Activated T-helper 17 cell treated with anti-CD3 and anti-CD28 coated beads, Interleukin-2, amount 50 U/mL, for 72 hours (primary cell): ENCODE measurements around the gene OR6C68. TPM values are rescaled to one million over a fixed set of nuclear protein-coding genes. Genes with fewer than 3 reads are reported as not detected.
"Not testable (repeated sequence)": the region's sequence is repeated elsewhere in the genome, so short reads cannot be mapped to it uniquely, and the experiment has no call there.

ENCODE experiments used
- ATAC-seq: fragments of 150-1000 bp; cut with Tn5 transposase; replicated peaks from 2 replicates; pipeline ENCODE4 v1.10.0; 2021; ENCODE audit warnings: mild to moderate bottlenecking, moderate library complexity
- H3K27ac Mint-ChIP-seq: one replicate; pipeline ENCODE4 v1.8.0; 2022; ENCODE audit warnings: mixed read lengths
- H3K27me3 Mint-ChIP-seq: one replicate; pipeline ENCODE4 v1.8.0; 2022; ENCODE audit warnings: mixed read lengths
- H3K36me3 Mint-ChIP-seq: one replicate; pipeline ENCODE4 v1.8.0; 2022; ENCODE audit warnings: low read depth, mild to moderate bottlenecking, mixed read lengths
- H3K4me1 Mint-ChIP-seq: one replicate; pipeline ENCODE4 v1.8.0; 2022; ENCODE audit warnings: mixed read lengths
- H3K4me3 Mint-ChIP-seq: one replicate; pipeline ENCODE4 v1.8.0; 2022; ENCODE audit warnings: mild to moderate bottlenecking, mixed read lengths
- H3K9me3 Mint-ChIP-seq: one replicate; pipeline ENCODE4 v1.8.0; 2022; ENCODE audit warnings: mixed read lengths
- total RNA-seq, 2 donors: library from RNA; stranded (reverse); gene quantifications; one replicate each; pipeline ENCODE4 v1.2.3, GENCODE V29; 2022

Gene OR6C68
- total RNA-seq: not detected

GRCh38 chr12:55492078-55492477 lies at the start of gene OR6C68:
TSS of gene OR6C68 (plus strand) at chr12:55492378. CDS start at chr12:55492378, 0 bp downstream.
- Mint-ChIP-seq H3K27me3 (peaks cover 8% of the 10 kb centered on the region), H3K36me3 (no peaks in the 10 kb centered on the region), H3K4me3 (no peak within 1 kb of the TSS), H3K9me3 (no peaks in the 10 kb centered on the region), H3K4me1 (no peaks in the 10 kb centered on the region), H3K27ac (no peak within 1 kb of the TSS)
- ATAC-seq: no peak

GRCh38 chr12:55443776-55444175 lies 48.4 kb upstream of the OR6C68 start, which contains the start of gene OR6C2:
TSS of gene OR6C2 (plus strand) at chr12:55444076. CDS start at chr12:55452214, 8,138 bp downstream.
- H3K36me3 Mint-ChIP-seq: no peaks in the 10 kb centered on the region
- no peaks in the 10 kb centered on the region for H3K4me1 Mint-ChIP-seq
- H3K27me3 Mint-ChIP-seq: peaks cover 16% of the 10 kb centered on the region
- H3K9me3 Mint-ChIP-seq: peaks cover 11% of the 10 kb centered on the region
- ATAC-seq: no peak
- no peak within 1 kb of the TSS for H3K27ac Mint-ChIP-seq
- H3K4me3 Mint-ChIP-seq: no peak within 1 kb of the TSS

- no peak for ATAC-seq
- H3K9me3 Mint-ChIP-seq: peaks cover 5% of the 10 kb centered on the region
- no peaks in the 10 kb centered on the region for H3K36me3 Mint-ChIP-seq
- H3K4me3 Mint-ChIP-seq: no peak overlapping the region
- H3K27me3 Mint-ChIP-seq: peaks cover 12% of the 10 kb centered on the region
- H3K27ac Mint-ChIP-seq: no peak overlapping the region
- no peaks in the 10 kb centered on the region for H3K4me1 Mint-ChIP-seq
Observed at GRCh38 chr12:55445357-55445756, 46.8 kb upstream of the OR6C68 start.

GRCh38 chr12:55446326-55446725 lies 45.9 kb upstream of the OR6C68 start:
- Mint-ChIP-seq H3K4me3 (no peak overlapping the region), H3K9me3 (no peaks in the 10 kb centered on the region), H3K27ac (no peak overlapping the region), H3K27me3 (peaks cover 11% of the 10 kb centered on the region), H3K36me3 (no peaks in the 10 kb centered on the region), H3K4me1 (no peaks in the 10 kb centered on the region)
- ATAC-seq: no peak

GRCh38 chr12:55448825-55449224 lies 43.4 kb upstream of the OR6C68 start:
- H3K4me3 Mint-ChIP-seq: no peak overlapping the region
- no peaks in the 10 kb centered on the region for H3K36me3 Mint-ChIP-seq
- H3K27ac Mint-ChIP-seq: no peak overlapping the region
- no peaks in the 10 kb centered on the region for H3K4me1 Mint-ChIP-seq
- H3K9me3 Mint-ChIP-seq: no peaks in the 10 kb centered on the region
- no peak for ATAC-seq
- H3K27me3 Mint-ChIP-seq: peaks cover 21% of the 10 kb centered on the region

- ATAC-seq, H3K4me3 Mint-ChIP-seq, H3K36me3 Mint-ChIP-seq, H3K4me1 Mint-ChIP-seq, H3K9me3 Mint-ChIP-seq, H3K27ac Mint-ChIP-seq: not testable (repeated sequence)
- H3K27me3 Mint-ChIP-seq: peaks cover 31% of the 10 kb centered on the region
Observed at GRCh38 chr12:55464926-55465325, 27.3 kb upstream of the OR6C68 start.

- ATAC-seq: no peak
- H3K4me3 Mint-ChIP-seq: no peak overlapping the region
- H3K4me1 Mint-ChIP-seq: no peaks in the 10 kb centered on the region
- no peaks in the 10 kb centered on the region for H3K36me3 Mint-ChIP-seq
- H3K27ac Mint-ChIP-seq: no peak overlapping the region
- peaks cover 20% of the 10 kb centered on the region for H3K27me3 Mint-ChIP-seq
- H3K9me3 Mint-ChIP-seq: no peaks in the 10 kb centered on the region
Observed at GRCh38 chr12:55467836-55468235, 24.3 kb upstream of the OR6C68 start.

GRCh38 chr12:55469291-55469690 lies 22.9 kb upstream of the OR6C68 start:
- no peak overlapping the region for H3K4me3 Mint-ChIP-seq

GRCh38 chr12:55470088-55470829 lies 21.9 kb upstream of the OR6C68 start, which contains the start of gene OR6C70:
TSS of gene OR6C70 (minus strand) at chr12:55470138. CDS start at chr12:55470138, 0 bp downstream.
- Mint-ChIP-seq H3K9me3 (no peaks in the 10 kb centered on the region), H3K4me3 (no peak within 1 kb of the TSS), H3K27me3 (peaks cover 20% of the 10 kb centered on the region), H3K4me1 (no peaks in the 10 kb centered on the region), H3K36me3 (no peaks in the 10 kb centered on the region), H3K27ac (no peak within 1 kb of the TSS)
- ATAC-seq: no peak

More at GRCh38 chr12:55469291-55469690, 22.9 kb upstream of the OR6C68 start:
- Mint-ChIP-seq H3K27me3 (peaks cover 20% of the 10 kb centered on the region), H3K27ac (no peak overlapping the region), H3K4me1 (no peaks in the 10 kb centered on the region), H3K9me3 (no peaks in the 10 kb centered on the region), H3K36me3 (no peaks in the 10 kb centered on the region)
- no peak for ATAC-seq

- Mint-ChIP-seq H3K4me1 (no peaks in the 10 kb centered on the region), H3K9me3 (no peaks in the 10 kb centered on the region), H3K4me3 (no peak overlapping the region), H3K36me3 (no peaks in the 10 kb centered on the region), H3K27ac (no peak overlapping the region), H3K27me3 (peaks cover 19% of the 10 kb centered on the region)
- no peak for ATAC-seq
Observed at GRCh38 chr12:55472264-55472663, 19.9 kb upstream of the OR6C68 start.

- not testable (repeated sequence) for H3K27ac Mint-ChIP-seq, ATAC-seq, H3K4me3 Mint-ChIP-seq, H3K9me3 Mint-ChIP-seq, H3K36me3 Mint-ChIP-seq, H3K4me1 Mint-ChIP-seq
- H3K27me3 Mint-ChIP-seq: peaks cover 27% of the 10 kb centered on the region
Observed at GRCh38 chr12:55479136-55479535, 13.0 kb upstream of the OR6C68 start.

GRCh38 chr12:55484284-55484683 lies 7.9 kb upstream of the OR6C68 start:
- not testable (repeated sequence) for ATAC-seq, H3K27ac Mint-ChIP-seq, H3K9me3 Mint-ChIP-seq, H3K4me3 Mint-ChIP-seq, H3K36me3 Mint-ChIP-seq, H3K4me1 Mint-ChIP-seq
- peaks cover 19% of the 10 kb centered on the region for H3K27me3 Mint-ChIP-seq

GRCh38 chr12:55495490-55495889 lies 3.3 kb downstream of the OR6C68 start:
- peaks cover 5% of the 10 kb centered on the region for H3K4me1 Mint-ChIP-seq
- no peak for ATAC-seq
- no peaks in the 10 kb centered on the region for H3K36me3 Mint-ChIP-seq
- H3K9me3 Mint-ChIP-seq: no peaks in the 10 kb centered on the region
- no peak overlapping the region for H3K27ac Mint-ChIP-seq
- no peak overlapping the region for H3K4me3 Mint-ChIP-seq
- peaks cover 11% of the 10 kb centered on the region for H3K27me3 Mint-ChIP-seq

- H3K27ac Mint-ChIP-seq: no peak overlapping the region
- no peaks in the 10 kb centered on the region for H3K36me3 Mint-ChIP-seq
- H3K9me3 Mint-ChIP-seq: no peaks in the 10 kb centered on the region
- no peak overlapping the region for H3K4me3 Mint-ChIP-seq
- peaks cover 9% of the 10 kb centered on the region for H3K27me3 Mint-ChIP-seq
- peaks cover 5% of the 10 kb centered on the region for H3K4me1 Mint-ChIP-seq
- ATAC-seq: no peak
Observed at GRCh38 chr12:55499231-55499630, 7.1 kb downstream of the OR6C68 start.

- no peaks in the 10 kb centered on the region for H3K9me3 Mint-ChIP-seq
- ATAC-seq: no peak
- no peaks in the 10 kb centered on the region for H3K36me3 Mint-ChIP-seq
- peaks cover 9% of the 10 kb centered on the region for H3K27me3 Mint-ChIP-seq
- H3K4me3 Mint-ChIP-seq: no peak overlapping the region
- H3K4me1 Mint-ChIP-seq: peaks cover 5% of the 10 kb centered on the region
- no peak overlapping the region for H3K27ac Mint-ChIP-seq
Observed at GRCh38 chr12:55499810-55500252, 7.7 kb downstream of the OR6C68 start.
